HepG2 (cell line): ENCODE results near the gene PPOX. TPM values are rescaled to one million over a fixed set of nuclear protein-coding genes. Genes with fewer than 3 reads are reported as not detected.

Experiments used
- AHR ChIP-seq: IDR thresholded peaks from 2 replicates; pipeline ENCODE4 v1.6.1; 2018; ENCODE audit warnings: missing genetic modification reagents, missing compliant biosample characterization
- CBX2 ChIP-seq, 2 experiments: fragments of 200-600 bp in 1 of 2; sonication (generic); formaldehyde crosslinking in 1 of 2; IDR thresholded peaks; 2 replicates each; pipeline versions ENCODE4 v1.7.0 to v1.8.1; 2018 to 2022; ENCODE audit warnings: low read depth in 2 of 2, low read length in 1 of 2, mild to moderate bottlenecking in 1 of 2, missing genetic modification reagents in 1 of 2
- FOXM1 ChIP-seq: sonication (generic); formaldehyde crosslinking; IDR thresholded peaks from 2 replicates; pipeline ENCODE4 v1.5.0; 2020; ENCODE audit warnings: missing genetic modification reagents
- HBP1 ChIP-seq: IDR thresholded peaks from 2 replicates; pipeline ENCODE4 v1.6.1; 2016; ENCODE audit warnings: low read depth, control low read depth
- MED1 ChIP-seq: sonication (generic); formaldehyde crosslinking; IDR thresholded peaks from 2 replicates; pipeline ENCODE4 v1.4.0; 2020; ENCODE audit warnings: missing genetic modification reagents
- MLLT10 ChIP-seq: sonication (generic); formaldehyde crosslinking; IDR thresholded peaks from 2 replicates; pipeline ENCODE4 v1.4.0; 2020; ENCODE audit warnings: missing genetic modification reagents
- NFIC ChIP-seq: IDR thresholded peaks from 2 replicates; pipeline ENCODE4 v1.6.1; 2012; ENCODE audit warnings: mild to moderate bottlenecking, low read length, inconsistent platforms
- SCMH1 ChIP-seq: sonication (generic); formaldehyde crosslinking; IDR thresholded peaks from 2 replicates; pipeline ENCODE4 v1.9.0; 2021; ENCODE audit warnings: missing genetic modification reagents, mild to moderate bottlenecking, borderline replicate concordance
- ZNF124 ChIP-seq: sonication (generic); formaldehyde crosslinking; IDR thresholded peaks from 2 replicates; pipeline ENCODE4 v1.4.0; 2020; ENCODE audit warnings: missing genetic modification reagents
- ZNF615 ChIP-seq: sonication (generic); formaldehyde crosslinking; IDR thresholded peaks from 2 replicates; pipeline ENCODE4 v1.5.0; 2020; ENCODE audit warnings: mild to moderate bottlenecking, missing genetic modification reagents, borderline replicate concordance
- ZNF775 ChIP-seq: sonication (generic); formaldehyde crosslinking; IDR thresholded peaks from 2 replicates; pipeline ENCODE4 v1.4.0; 2020; ENCODE audit warnings: missing genetic modification reagents, mild to moderate bottlenecking, moderate library complexity, borderline replicate concordance
- ZXDC ChIP-seq: sonication (generic); formaldehyde crosslinking; IDR thresholded peaks from 2 replicates; pipeline ENCODE4 v1.5.0; 2020; ENCODE audit warnings: mild to moderate bottlenecking, missing genetic modification reagents
- polyA plus RNA-seq, 8 experiments: library from polyadenylated mRNA; depleted of rRNA in 3 of 8; stranded (reverse) in 7 of 8; unstranded in 1 of 8; fragments of >200 nt; fragmentation: Illumina TruSeq in 4 of 8; extraction: Trizol in 4 of 8; gene quantifications; 2 replicates each; pipeline versions ENCODE4 v1.2.1 to v1.2.3, GENCODE V29; 2011 to 2016; ENCODE audit warnings: low read depth in 4 of 8, missing spikeins in 1 of 8, mixed read lengths in 1 of 8; ENCODE audit not compliant: insufficient read depth in 1 of 8
- total RNA-seq, 5 experiments: library from RNA; depleted of rRNA; stranded (reverse); fragments of >200 nt; fragmentation: Illumina TruSeq; extraction: Trizol; gene quantifications; 2 replicates each; pipeline ENCODE4 v1.2.3, GENCODE V29; 2016; ENCODE audit warnings: low read depth in 1 of 5
- TF ChIP-seq, protein P1 (sequence below): sonication (generic); formaldehyde crosslinking; IDR thresholded peaks from 2 replicates; pipeline ENCODE4 v1.5.0; 2020; ENCODE audit warnings: mild to moderate bottlenecking, missing genetic modification reagents, borderline replicate concordance
- TF ChIP-seq, protein P2 (sequence below): fragments of 450-650 bp; IDR thresholded peaks from 2 replicates; pipeline ENCODE4 v1.6.1; 2017

PPOX gene
- total and polyA plus RNA-seq, 2 of the 13 experiments (the other 11 are each of a cell fraction or from before 2014, with no cell fraction given) = 15.5 to 27.7 TPM

GRCh38 chr1:161132410-161133219 is 33.6 kb upstream of the PPOX start, which contains the start of gene DEDD (continued):
- TF ChIP-seq, protein P1, sequence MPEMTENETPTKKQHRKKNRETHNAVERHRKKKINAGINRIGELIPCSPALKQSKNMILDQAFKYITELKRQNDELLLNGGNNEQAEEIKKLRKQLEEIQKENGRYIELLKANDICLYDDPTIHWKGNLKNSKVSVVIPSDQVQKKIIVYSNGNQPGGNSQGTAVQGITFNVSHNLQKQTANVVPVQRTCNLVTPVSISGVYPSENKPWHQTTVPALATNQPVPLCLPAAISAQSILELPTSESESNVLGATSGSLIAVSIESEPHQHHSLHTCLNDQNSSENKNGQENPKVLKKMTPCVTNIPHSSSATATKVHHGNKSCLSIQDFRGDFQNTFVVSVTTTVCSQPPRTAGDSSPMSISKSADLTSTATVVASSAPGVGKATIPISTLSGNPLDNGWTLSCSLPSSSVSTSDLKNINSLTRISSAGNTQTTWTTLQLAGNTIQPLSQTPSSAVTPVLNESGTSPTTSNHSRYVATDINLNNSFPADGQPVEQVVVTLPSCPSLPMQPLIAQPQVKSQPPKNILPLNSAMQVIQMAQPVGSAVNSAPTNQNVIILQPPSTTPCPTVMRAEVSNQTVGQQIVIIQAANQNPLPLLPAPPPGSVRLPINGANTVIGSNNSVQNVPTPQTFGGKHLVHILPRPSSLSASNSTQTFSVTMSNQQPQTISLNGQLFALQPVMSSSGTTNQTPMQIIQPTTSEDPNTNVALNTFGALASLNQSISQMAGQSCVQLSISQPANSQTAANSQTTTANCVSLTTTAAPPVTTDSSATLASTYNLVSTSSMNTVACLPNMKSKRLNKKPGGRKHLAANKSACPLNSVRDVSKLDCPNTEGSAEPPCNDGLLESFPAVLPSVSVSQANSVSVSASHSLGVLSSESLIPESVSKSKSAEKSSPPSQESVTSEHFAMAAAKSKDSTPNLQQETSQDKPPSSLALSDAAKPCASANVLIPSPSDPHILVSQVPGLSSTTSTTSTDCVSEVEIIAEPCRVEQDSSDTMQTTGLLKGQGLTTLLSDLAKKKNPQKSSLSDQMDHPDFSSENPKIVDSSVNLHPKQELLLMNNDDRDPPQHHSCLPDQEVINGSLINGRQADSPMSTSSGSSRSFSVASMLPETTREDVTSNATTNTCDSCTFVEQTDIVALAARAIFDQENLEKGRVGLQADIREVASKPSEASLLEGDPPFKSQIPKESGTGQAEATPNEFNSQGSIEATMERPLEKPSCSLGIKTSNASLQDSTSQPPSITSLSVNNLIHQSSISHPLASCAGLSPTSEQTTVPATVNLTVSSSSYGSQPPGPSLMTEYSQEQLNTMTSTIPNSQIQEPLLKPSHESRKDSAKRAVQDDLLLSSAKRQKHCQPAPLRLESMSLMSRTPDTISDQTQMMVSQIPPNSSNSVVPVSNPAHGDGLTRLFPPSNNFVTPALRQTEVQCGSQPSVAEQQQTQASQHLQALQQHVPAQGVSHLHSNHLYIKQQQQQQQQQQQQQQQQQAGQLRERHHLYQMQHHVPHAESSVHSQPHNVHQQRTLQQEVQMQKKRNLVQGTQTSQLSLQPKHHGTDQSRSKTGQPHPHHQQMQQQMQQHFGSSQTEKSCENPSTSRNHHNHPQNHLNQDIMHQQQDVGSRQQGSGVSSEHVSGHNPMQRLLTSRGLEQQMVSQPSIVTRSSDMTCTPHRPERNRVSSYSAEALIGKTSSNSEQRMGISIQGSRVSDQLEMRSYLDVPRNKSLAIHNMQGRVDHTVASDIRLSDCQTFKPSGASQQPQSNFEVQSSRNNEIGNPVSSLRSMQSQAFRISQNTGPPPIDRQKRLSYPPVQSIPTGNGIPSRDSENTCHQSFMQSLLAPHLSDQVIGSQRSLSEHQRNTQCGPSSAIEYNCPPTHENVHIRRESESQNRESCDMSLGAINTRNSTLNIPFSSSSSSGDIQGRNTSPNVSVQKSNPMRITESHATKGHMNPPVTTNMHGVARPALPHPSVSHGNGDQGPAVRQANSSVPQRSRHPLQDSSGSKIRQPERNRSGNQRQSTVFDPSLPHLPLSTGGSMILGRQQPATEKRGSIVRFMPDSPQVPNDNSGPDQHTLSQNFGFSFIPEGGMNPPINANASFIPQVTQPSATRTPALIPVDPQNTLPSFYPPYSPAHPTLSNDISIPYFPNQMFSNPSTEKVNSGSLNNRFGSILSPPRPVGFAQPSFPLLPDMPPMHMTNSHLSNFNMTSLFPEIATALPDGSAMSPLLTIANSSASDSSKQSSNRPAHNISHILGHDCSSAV (CRISPR knock-in tag) = no peak
- TF ChIP-seq SCMH1 (CRISPR knock-in tag) = no peak
- TF ChIP-seq AHR (CRISPR knock-in tag) = no peak
- no peak for TF ChIP-seq FOXM1 (CRISPR knock-in tag)
- no peak for TF ChIP-seq MLLT10 (CRISPR knock-in tag)
- TF ChIP-seq ZNF615 (CRISPR knock-in tag) = no peak
- peak; percentile 22 for TF ChIP-seq MED1 (CRISPR knock-in tag)
- TF ChIP-seq, protein P2, sequence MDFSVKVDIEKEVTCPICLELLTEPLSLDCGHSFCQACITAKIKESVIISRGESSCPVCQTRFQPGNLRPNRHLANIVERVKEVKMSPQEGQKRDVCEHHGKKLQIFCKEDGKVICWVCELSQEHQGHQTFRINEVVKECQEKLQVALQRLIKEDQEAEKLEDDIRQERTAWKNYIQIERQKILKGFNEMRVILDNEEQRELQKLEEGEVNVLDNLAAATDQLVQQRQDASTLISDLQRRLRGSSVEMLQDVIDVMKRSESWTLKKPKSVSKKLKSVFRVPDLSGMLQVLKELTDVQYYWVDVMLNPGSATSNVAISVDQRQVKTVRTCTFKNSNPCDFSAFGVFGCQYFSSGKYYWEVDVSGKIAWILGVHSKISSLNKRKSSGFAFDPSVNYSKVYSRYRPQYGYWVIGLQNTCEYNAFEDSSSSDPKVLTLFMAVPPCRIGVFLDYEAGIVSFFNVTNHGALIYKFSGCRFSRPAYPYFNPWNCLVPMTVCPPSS = no peak
- peak; percentile 48; the same call in 1 of the 2 replicates for TF ChIP-seq NFIC
- no peak for TF ChIP-seq CBX2 (IDR thresholded peaks at IDR 0.05; ENCODE audit: low read depth, low read length)
- no peak for TF ChIP-seq CBX2 (CRISPR knock-in tag; IDR thresholded peaks at IDR 0.05; ENCODE audit: low read depth)
- TF ChIP-seq ZNF124 (CRISPR knock-in tag) = no peak
- no peak for TF ChIP-seq ZXDC
- TF ChIP-seq HBP1 = peak; percentile 34; the same call in 1 of the 2 replicates
- no peak for TF ChIP-seq ZNF775 (CRISPR knock-in tag)
